Astrocyte (in vitro differentiated cells and primary cell): ENCODE results near the gene PKD2L2. TPM values are rescaled to one million over a fixed set of nuclear protein-coding genes. Genes with fewer than 3 reads are reported as not detected.
"Not testable (repeated sequence)": the region's sequence is repeated elsewhere in the genome, so short reads cannot be mapped to it uniquely, and the experiment has no call there.

Experiments used
- DNase-seq: peaks from one replicate; pipeline ENCODE4 v3.0.0-alpha.2; 2010; ENCODE audit warnings: low read depth
- FAIRE-seq: peaks from 2 replicates; lab custom pipeline; 2011; peaks lifted over from hg19 to GRCh38; lab: Jason Lieb, UNC
- H2AFZ ChIP-seq: 2 replicates; pipeline ENCODE4 v1.6.0; 2012; ENCODE audit warnings: low read depth, low read length, inconsistent platforms
- H3K27ac ChIP-seq: 2 replicates; pipeline ENCODE4 v1.5.1; 2011; ENCODE audit warnings: low read depth, low read length, inconsistent platforms
- H3K27me3 ChIP-seq: 2 replicates; pipeline ENCODE4 v1.6.0; 2011; ENCODE audit warnings: low read length, inconsistent platforms; ENCODE audit not compliant: insufficient read depth
- H3K36me3 ChIP-seq: 2 replicates; pipeline ENCODE4 v1.5.1; 2011; ENCODE audit warnings: low read length, inconsistent platforms; ENCODE audit not compliant: insufficient read depth
- H3K4me1 ChIP-seq: 2 replicates; pipeline ENCODE4 v1.5.1; 2011; ENCODE audit warnings: low read length, inconsistent platforms; ENCODE audit not compliant: insufficient read depth
- H3K4me2 ChIP-seq: 2 replicates; pipeline ENCODE4 v1.6.0; 2012; ENCODE audit warnings: low read length, inconsistent platforms
- H3K4me3 ChIP-seq: 2 replicates; pipeline ENCODE4 v1.5.1; 2011; ENCODE audit warnings: low read depth, mild to moderate bottlenecking, low read length, inconsistent platforms; ENCODE audit not compliant: insufficient read depth
- H3K79me2 ChIP-seq: 2 replicates; pipeline ENCODE4 v1.6.0; 2012; ENCODE audit warnings: mild to moderate bottlenecking, low read length, inconsistent platforms; ENCODE audit not compliant: insufficient read depth
- H3K9ac ChIP-seq: 2 replicates; pipeline ENCODE4 v1.6.0; 2012; ENCODE audit warnings: mild to moderate bottlenecking, low read length, inconsistent platforms
- H3K9me3 ChIP-seq: 2 replicates; pipeline ENCODE4 v1.5.1; 2012; ENCODE audit warnings: low read depth, mild to moderate bottlenecking, low read length, inconsistent platforms; ENCODE audit not compliant: insufficient read depth
- H4K20me1 ChIP-seq: 2 replicates; pipeline ENCODE4 v1.6.0; 2012; ENCODE audit warnings: low read length, inconsistent platforms; ENCODE audit not compliant: insufficient read depth
- H3K27ac Mint-ChIP-seq: one replicate; pipeline ENCODE4 v1.8.0; 2021; ENCODE audit warnings: mild to moderate bottlenecking, mixed read lengths; ENCODE audit not compliant: unreplicated experiment
- H3K27me3 Mint-ChIP-seq: one replicate; pipeline ENCODE4 v1.8.0; 2021; ENCODE audit warnings: low read depth, mixed read lengths; ENCODE audit not compliant: unreplicated experiment
- H3K36me3 Mint-ChIP-seq: one replicate; pipeline ENCODE4 v1.8.0; 2021; ENCODE audit warnings: low read depth, mixed read lengths; ENCODE audit not compliant: unreplicated experiment
- H3K4me1 Mint-ChIP-seq: one replicate; pipeline ENCODE4 v1.8.0; 2021; ENCODE audit warnings: low read depth, mixed read lengths; ENCODE audit not compliant: unreplicated experiment
- H3K4me3 Mint-ChIP-seq: one replicate; pipeline ENCODE4 v1.8.0; 2021; ENCODE audit warnings: mild to moderate bottlenecking, moderate library complexity, mixed read lengths; ENCODE audit not compliant: unreplicated experiment
- H3K9me3 Mint-ChIP-seq: one replicate; pipeline ENCODE4 v1.8.0; 2021; ENCODE audit warnings: mild to moderate bottlenecking, mixed read lengths; ENCODE audit not compliant: unreplicated experiment
- EZH2 ChIP-seq: IDR thresholded peaks from 2 replicates; pipeline ENCODE4 v1.6.1; 2012; ENCODE audit warnings: mild to moderate bottlenecking, low read length, inconsistent platforms; ENCODE audit not compliant: insufficient read depth
- total RNA-seq: library from RNA; stranded (reverse); gene quantifications from 2 replicates; pipeline ENCODE4 v1.2.1, GENCODE V29; 2021
- TF ChIP-seq, protein P1 (sequence below): IDR thresholded peaks from 2 replicates; pipeline ENCODE4 v1.5.1; 2011; ENCODE audit warnings: low read depth, mild to moderate bottlenecking, inconsistent platforms, low read length, moderate library complexity; ENCODE audit not compliant: insufficient read depth

Gene PKD2L2
- total RNA-seq, 1 donor from 2014 or later, result not detected

DNA sequence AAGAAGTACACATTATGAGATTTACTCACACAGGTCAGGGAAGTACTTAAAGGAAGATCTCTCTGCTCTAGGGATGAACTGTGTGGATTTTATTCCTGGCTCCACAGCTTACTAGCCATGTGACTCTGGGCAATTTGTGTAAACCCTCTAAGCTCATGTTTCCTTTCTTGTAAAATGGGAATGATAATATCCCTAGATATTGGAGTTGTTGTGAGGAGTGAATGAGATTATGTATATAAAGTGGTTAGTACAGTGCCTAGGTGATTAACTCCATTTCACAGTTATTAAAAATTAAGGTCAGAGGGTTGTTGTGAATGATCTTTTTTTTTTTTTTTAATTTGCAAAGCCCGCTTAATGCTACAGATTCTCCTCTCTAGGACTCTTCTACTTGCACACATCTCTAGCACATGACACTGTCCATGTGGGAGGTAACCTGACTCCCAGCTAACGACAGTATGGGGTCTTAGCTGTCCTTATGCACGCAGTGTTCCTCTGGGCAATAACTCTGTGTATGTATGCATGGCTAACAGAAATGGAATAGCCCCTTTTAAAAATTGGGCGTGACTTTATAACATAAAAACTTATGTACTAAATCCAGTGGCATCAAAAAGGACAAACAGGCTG is 45.5 kb upstream of the PKD2L2 start:
- DNase-seq (no peak), FAIRE-seq (no peak)
- Histone ChIP-seq H3K4me2 (no peak overlapping the region), H3K4me3 (no peak overlapping the region), H2AFZ (no peak overlapping the region), H3K9me3 (no peaks in the 10 kb centered on the region), H3K4me1 (no peaks in the 10 kb centered on the region), H3K36me3 (no peaks in the 10 kb centered on the region), H3K9ac (no peak overlapping the region), H3K27ac (no peak overlapping the region), H3K27me3 (peaks cover 2% of the 10 kb centered on the region), H4K20me1 (no peaks in the 10 kb centered on the region), H3K79me2 (no peaks in the 10 kb centered on the region)
- Mint-ChIP-seq H3K9me3 (no peaks in the 10 kb centered on the region), H3K27ac (no peak overlapping the region), H3K27me3 (no peaks in the 10 kb centered on the region), H3K36me3 (no peaks in the 10 kb centered on the region), H3K4me1 (no peaks in the 10 kb centered on the region), H3K4me3 (no peak overlapping the region)
- TF ChIP-seq, protein P1, sequence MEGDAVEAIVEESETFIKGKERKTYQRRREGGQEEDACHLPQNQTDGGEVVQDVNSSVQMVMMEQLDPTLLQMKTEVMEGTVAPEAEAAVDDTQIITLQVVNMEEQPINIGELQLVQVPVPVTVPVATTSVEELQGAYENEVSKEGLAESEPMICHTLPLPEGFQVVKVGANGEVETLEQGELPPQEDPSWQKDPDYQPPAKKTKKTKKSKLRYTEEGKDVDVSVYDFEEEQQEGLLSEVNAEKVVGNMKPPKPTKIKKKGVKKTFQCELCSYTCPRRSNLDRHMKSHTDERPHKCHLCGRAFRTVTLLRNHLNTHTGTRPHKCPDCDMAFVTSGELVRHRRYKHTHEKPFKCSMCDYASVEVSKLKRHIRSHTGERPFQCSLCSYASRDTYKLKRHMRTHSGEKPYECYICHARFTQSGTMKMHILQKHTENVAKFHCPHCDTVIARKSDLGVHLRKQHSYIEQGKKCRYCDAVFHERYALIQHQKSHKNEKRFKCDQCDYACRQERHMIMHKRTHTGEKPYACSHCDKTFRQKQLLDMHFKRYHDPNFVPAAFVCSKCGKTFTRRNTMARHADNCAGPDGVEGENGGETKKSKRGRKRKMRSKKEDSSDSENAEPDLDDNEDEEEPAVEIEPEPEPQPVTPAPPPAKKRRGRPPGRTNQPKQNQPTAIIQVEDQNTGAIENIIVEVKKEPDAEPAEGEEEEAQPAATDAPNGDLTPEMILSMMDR, result no peak
- TF ChIP-seq EZH2, result no peak

DNA sequence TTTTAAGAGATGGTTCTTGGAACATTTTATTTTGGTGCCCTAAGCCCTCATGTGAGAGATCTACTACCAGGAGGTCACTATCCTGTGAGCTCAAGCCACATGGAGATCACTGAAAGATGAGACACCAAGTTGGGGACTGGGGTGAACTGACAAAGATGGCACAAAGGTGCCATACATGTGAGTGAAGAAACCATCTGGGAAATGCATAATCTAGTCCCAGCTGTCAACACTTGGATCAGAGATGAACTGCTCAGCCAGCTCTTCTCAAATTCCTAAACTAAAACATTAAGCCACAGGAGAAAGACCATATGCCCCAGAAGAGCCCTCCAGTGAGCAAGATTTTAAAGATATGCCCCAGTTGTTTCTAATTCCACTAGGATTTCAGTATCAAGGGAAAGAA is 43.8 kb upstream of the PKD2L2 start:
- FAIRE-seq, result no peak

DNA sequence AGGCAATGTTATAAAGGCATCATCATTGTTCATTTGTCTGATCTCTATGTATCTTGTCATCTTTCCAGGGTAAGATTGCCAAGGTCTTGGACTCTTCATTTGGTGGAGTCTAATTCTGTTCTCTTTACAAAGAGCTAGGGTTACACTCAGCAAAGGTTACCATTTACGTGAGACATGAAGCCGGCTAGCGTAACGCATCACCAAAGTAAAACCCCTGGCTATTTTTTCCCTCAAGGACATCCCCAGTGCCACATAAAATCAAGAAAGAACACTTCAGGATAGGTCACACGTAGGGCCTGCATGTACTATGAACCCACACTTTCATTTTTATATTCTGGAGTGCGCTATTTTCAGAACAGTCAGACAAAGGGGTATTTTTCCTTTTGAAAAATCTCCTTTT is 41.6 kb upstream of the PKD2L2 start:
- H3K79me2 ChIP-seq, result no peaks in the 10 kb centered on the region
- no peaks in the 10 kb centered on the region for H3K36me3 ChIP-seq
- no peak overlapping the region for H3K27ac ChIP-seq
- peaks cover 2% of the 10 kb centered on the region for H3K27me3 ChIP-seq
- Mint-ChIP-seq H3K27ac (no peak overlapping the region), H3K27me3 (no peaks in the 10 kb centered on the region), H3K9me3 (no peaks in the 10 kb centered on the region), H3K4me1 (no peaks in the 10 kb centered on the region), H3K36me3 (no peaks in the 10 kb centered on the region), H3K4me3 (no peak overlapping the region)
- no peak overlapping the region for H3K4me2 ChIP-seq
- DNase-seq (no peak), FAIRE-seq (peak; percentile 29)
- no peak overlapping the region for H3K9ac ChIP-seq
- no peak overlapping the region for H2AFZ ChIP-seq
- no peaks in the 10 kb centered on the region for H4K20me1 ChIP-seq
- no peaks in the 10 kb centered on the region for H3K4me1 ChIP-seq
- TF ChIP-seq, protein P1, result no peak
- no peak overlapping the region for H3K4me3 ChIP-seq
- no peaks in the 10 kb centered on the region for H3K9me3 ChIP-seq

More for the DNA sequence above, 43.8 kb upstream of the PKD2L2 start:
- Histone ChIP-seq H3K79me2 (no peaks in the 10 kb centered on the region), H3K36me3 (no peaks in the 10 kb centered on the region), H2AFZ (no peak overlapping the region), H3K27ac (no peak overlapping the region), H4K20me1 (no peaks in the 10 kb centered on the region), H3K4me3 (no peak overlapping the region), H3K27me3 (peaks cover 2% of the 10 kb centered on the region), H3K9me3 (no peaks in the 10 kb centered on the region), H3K9ac (no peak overlapping the region), H3K4me1 (no peaks in the 10 kb centered on the region), H3K4me2 (no peak overlapping the region)
- H3K9me3 Mint-ChIP-seq, result no peaks in the 10 kb centered on the region
- H3K36me3 Mint-ChIP-seq, result no peaks in the 10 kb centered on the region
- DNase-seq, result no peak
- H3K4me1 Mint-ChIP-seq, result no peaks in the 10 kb centered on the region
- TF ChIP-seq, protein P1, result no peak
- TF ChIP-seq EZH2, result no peak
- H3K27ac Mint-ChIP-seq, result no peak overlapping the region
- no peaks in the 10 kb centered on the region for H3K27me3 Mint-ChIP-seq
- H3K4me3 Mint-ChIP-seq, result no peak overlapping the region

DNA sequence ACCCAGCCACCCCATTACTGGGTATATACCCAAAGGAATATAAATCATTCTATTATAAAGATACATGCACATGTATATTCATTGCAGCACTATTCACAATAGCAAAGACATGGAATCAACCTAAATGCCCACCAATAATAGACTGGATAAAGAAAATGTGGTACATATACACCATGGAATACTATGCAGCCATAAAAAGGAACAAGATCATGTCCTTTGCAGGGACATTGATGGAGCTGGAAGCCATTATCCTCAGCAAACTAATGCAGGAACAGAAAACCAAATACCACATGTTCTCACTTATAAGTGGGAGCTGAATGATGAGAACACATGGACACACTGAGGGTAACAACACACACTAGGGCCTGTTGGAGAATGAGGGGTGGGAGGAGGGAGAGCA is 36.1 kb upstream of the PKD2L2 start:
- not testable (repeated sequence) for H3K9me3 ChIP-seq, H3K4me2 ChIP-seq, H3K27ac Mint-ChIP-seq, H3K36me3 Mint-ChIP-seq, H3K79me2 ChIP-seq, H3K4me3 Mint-ChIP-seq, FAIRE-seq, H3K9ac ChIP-seq, H3K4me1 Mint-ChIP-seq, H3K27me3 ChIP-seq, H3K4me1 ChIP-seq, H3K27ac ChIP-seq, DNase-seq, H3K27me3 Mint-ChIP-seq, H3K4me3 ChIP-seq, H3K36me3 ChIP-seq, H3K9me3 Mint-ChIP-seq, H2AFZ ChIP-seq, H4K20me1 ChIP-seq
